HG03280 (cell line): ENCODE data around the gene PRAMEF12.
"Not testable (repeated sequence)": the region's sequence is repeated elsewhere in the genome, so short reads cannot be mapped to it uniquely, and the experiment has no call there.

Experiments used
- ATAC-seq: cut with Tn5 transposase; IDR thresholded peaks from one replicate; pipeline ENCODE4 v1.9.1; 2021; ENCODE audit warnings: mild to moderate bottlenecking, moderate library complexity; ENCODE audit not compliant: unreplicated experiment

PRAMEF12 gene

GRCh38 chr1:12769976-12770505 lies 3.5 kb upstream of the PRAMEF12 start:
- ATAC-seq: no peak

- ATAC-seq: no peak
Measured at GRCh38 chr1:12770620-12771019, 2.9 kb upstream of the PRAMEF12 start.

- ATAC-seq: no peak
Measured at GRCh38 chr1:12771186-12771585, 2.4 kb upstream of the PRAMEF12 start.

- ATAC-seq: no peak
Measured at GRCh38 chr1:12772520-12772919, 1.0 kb upstream of the PRAMEF12 start.

GRCh38 chr1:12774801-12775345 lies 1.3 kb downstream of the PRAMEF12 start:
- no peak for ATAC-seq

- no peak for ATAC-seq
Measured at GRCh38 chr1:12775443-12775842, 1.9 kb downstream of the PRAMEF12 start.

GRCh38 chr1:12776801-12777557 lies 3.4 kb downstream of the PRAMEF12 start:
- ATAC-seq: no peak

- no peak for ATAC-seq
Measured at GRCh38 chr1:12778061-12778460, 4.5 kb downstream of the PRAMEF12 start.

- no peak for ATAC-seq
Measured at GRCh38 chr1:12778907-12779306, 5.4 kb downstream of the PRAMEF12 start.

- not testable (repeated sequence) for ATAC-seq
Measured at GRCh38 chr1:12781488-12781887, 8.0 kb downstream of the PRAMEF12 start.

GRCh38 chr1:12783783-12784182 lies 10.2 kb downstream of the PRAMEF12 start:
- not testable (repeated sequence) for ATAC-seq

- ATAC-seq: not testable (repeated sequence)
Measured at GRCh38 chr1:12784729-12785128, 11.2 kb downstream of the PRAMEF12 start.

GRCh38 chr1:12791097-12791496 lies 17.6 kb downstream of the PRAMEF12 start, which contains the start of gene PRAMEF1:
TSS of gene PRAMEF1 (plus strand) at chr1:12791397. CDS start at chr1:12793228, 1,831 bp downstream.
- not testable (repeated sequence) for ATAC-seq

GRCh38 chr1:12798911-12799310 lies 25.4 kb downstream of the PRAMEF12 start:
- ATAC-seq: no peak

- ATAC-seq: no peak
Measured at GRCh38 chr1:12799730-12800129, 26.2 kb downstream of the PRAMEF12 start.

GRCh38 chr1:12809933-12810332 lies 36.4 kb downstream of the PRAMEF12 start:
- ATAC-seq: no peak

- no peak for ATAC-seq
Measured at GRCh38 chr1:12810691-12811408, 37.3 kb downstream of the PRAMEF12 start.

GRCh38 chr1:12811409-12811784 lies 37.9 kb downstream of the PRAMEF12 start:
- no peak for ATAC-seq

- not testable (repeated sequence) for ATAC-seq
Measured at GRCh38 chr1:12819061-12819460, 45.5 kb downstream of the PRAMEF12 start.
